Stimulated activated CD4-positive, alpha-beta T cell treated with anti-CD3 and anti-CD28 coated beads, Interleukin-4, amount 100 ng/mL, for 1 hour (primary cell): Measurements from ENCODE around the gene UBE2C.

Experiments used
- DNase-seq: peaks from one replicate; pipeline ENCODE4 v3.0.0-alpha.2; 2020

UBE2C gene

GRCh38 chr20:45833883-45834796, 21.7 kb downstream of the UBE2C start:
- peak; percentile 48 for DNase-seq

- no peak for DNase-seq
These were observed 22.3 kb downstream of the UBE2C start for GRCh38 chr20:45834797-45835161.

DNA sequence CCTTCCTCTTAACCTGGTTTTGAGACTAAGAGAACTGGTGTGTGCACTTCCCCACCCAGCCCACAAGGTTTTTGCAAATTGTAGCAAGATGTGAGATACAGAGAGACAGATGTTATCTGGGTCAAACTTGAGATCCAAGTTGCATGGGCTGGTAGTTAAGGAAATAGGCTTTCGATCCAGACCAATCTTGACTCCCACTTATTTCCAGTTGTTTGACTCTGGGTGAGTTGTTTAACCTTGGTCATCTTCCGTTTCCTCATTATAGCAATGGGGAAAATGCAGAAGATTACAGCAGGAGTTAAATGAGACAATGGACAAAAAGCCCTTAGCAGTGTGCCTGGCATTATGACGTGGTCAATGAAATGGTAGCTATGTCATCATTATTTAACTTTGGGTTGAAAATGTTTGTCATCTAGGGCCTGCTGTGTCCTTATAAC, 22.9 kb downstream of the UBE2C start:
- DNase-seq, result no peak

GRCh38 chr20:45835825-45836224, 23.4 kb downstream of the UBE2C start:
- no peak for DNase-seq

DNA sequence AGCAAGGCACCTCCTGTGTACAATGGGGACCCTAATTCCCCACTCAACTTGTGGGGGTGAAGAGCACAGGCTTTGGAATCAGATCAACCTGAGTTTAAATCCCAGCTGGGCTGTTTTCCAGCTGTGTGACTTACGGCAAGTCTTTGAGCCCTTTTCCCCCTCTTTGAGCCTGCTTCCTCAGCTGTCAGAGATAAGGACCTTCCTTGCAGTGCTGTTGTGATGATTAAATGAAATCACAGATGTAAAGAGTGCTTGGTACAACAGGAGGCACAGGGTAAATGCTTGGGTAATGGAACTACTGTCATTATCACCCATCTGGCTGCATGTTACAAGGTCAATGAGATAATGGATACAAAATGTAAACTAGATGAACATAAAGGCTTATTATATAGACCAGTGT, 24.4 kb downstream of the UBE2C start:
- no peak for DNase-seq

DNA sequence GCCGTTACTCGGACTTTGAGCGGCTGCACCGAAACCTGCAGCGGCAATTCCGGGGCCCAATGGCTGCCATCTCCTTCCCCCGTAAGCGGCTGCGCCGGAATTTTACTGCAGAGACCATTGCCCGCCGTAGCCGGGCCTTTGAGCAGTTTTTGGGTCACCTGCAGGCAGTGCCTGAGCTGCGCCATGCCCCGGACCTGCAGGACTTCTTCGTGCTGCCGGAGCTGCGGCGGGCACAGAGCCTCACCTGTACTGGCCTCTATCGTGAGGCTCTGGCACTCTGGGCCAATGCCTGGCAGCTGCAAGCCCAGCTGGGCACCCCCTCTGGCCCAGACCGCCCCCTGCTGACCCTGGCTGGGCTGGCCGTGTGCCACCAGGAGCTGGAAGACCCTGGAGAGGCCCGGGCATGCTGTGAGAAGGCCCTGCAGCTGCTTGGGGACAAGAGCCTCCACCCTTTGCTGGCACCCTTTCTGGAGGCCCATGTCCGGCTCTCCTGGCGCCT, 28.3 kb downstream of the UBE2C start:
- no peak for DNase-seq

DNA sequence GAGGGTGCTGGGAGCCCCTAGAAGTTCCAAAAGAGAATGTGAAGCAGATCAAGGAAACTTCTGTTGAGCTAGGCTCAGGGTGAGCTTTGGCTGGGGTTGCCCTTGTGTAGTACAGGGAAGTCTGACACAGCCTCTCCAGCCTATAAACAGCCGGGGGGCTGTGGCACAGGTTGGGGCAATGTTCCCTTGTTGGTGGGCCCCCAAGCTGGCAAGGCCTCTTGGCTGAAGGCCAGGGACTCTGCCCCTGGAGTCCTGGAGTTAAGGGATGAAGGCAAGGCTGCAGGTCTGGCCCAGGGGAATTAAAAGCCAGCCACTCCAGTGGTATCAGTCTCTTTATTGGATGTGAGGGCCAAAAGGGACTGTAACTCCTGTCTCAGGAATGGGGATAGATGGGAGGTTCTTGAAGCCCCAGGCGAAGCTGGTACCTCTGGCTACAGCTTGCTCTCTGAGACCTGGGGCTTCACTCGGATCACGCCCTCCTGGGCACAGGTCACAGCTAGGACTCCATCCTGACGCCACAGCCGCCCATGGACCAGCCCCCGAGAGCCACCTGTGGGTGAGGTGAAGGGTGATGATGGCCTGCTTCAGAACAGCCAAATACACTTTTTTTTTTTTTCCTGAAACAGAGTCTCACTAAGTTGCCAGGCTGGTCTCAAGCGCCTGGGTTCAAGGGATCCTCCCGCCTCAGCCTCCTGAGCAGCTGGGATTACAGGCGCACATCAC, 29.1 kb downstream of the UBE2C start:
- no peak for DNase-seq

DNA sequence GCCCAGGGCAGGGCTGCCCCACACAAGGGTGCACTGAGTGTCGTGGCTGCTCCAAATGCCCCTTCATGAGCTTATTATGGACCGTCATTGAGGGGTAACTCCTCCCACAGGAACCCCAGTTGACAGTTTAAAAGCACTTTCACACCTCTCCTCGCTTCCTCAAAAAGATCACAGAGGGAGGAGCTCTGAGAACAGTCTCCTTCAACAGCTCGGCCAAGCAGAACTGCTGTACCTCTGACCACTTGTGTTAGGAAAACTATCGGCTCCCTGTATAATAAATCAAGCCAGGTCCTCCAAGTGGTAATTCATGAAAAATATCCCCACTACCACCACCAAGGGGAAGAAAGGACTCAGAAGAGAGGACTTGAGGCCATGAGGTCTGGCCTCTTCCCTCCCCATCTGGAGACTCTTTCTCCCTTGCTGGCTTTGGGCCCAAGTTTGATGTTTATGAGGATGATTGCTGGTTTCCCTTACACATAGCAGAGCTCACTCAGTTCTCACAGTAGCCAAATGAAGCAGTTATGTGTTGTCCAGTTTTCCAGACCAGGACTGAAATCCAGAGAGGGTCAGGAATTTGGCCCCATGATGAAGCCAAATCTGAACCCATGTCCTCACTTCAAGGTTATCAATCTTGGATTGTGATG, 29.8 kb downstream of the UBE2C start:
- DNase-seq, result no peak

DNA sequence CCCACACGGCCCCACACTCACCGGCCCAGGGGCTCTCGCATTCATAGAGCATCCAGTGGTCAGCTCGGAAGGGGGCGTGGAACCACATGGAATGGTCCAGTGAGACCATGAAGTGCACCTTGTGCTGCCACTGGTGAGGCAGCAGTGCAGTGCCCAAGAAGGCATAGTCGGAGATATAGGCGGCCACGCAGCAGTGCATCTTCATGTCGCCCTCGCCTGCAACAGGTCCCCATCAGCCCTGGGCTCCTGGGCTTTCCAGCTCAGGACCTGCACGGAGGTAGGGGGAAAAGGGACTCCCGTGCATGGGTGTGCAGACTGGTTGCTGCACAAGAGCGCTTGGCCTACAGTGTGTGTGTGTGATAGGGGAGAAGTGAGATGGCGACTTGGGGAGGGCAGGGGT, 31.1 kb downstream of the UBE2C start:
- no peak for DNase-seq

DNA sequence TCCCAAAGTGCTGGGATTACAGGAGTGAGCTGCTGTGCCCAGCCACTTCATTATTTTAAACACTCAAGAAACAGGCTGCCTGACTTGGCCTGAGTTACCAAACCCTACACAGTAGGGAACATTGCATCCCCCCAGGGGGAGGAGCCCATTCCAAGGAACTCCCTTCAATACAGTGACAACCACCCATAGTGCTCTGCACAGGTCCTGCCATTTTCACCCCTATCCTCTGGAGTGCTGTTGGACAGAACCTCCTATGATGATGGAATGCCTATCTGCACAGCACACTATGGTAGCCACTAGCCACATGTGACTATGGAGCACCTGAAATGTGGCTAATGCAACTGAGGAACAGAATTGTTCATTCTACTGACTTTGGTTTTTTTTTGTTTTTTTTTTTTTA, 33.0 kb downstream of the UBE2C start:
- DNase-seq, result no peak

DNA sequence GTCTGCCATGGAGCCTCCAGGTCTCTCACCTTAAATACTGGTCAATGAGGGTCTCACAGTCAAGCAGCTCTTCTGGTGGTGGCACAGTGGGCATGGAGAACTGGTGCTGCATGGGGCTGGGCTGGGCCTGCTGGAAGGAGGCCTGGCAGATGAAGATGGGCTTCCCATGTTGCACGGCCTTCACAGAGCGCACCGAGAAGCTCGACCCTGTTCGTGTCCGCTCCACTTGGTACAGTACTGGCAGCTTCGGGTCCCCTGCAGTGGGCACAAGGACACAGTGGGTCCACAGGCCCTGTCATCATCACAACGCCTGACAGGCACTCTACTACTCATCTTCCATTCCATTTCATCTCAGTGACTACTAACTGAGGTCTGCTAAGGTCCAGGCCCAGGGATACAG, 36.0 kb downstream of the UBE2C start:
- no peak for DNase-seq

GRCh38 chr20:45848969-45849582, 36.6 kb downstream of the UBE2C start:
- DNase-seq, result no peak

- no peak for DNase-seq
These were observed 37.8 kb downstream of the UBE2C start for GRCh38 chr20:45850238-45850637.

DNA sequence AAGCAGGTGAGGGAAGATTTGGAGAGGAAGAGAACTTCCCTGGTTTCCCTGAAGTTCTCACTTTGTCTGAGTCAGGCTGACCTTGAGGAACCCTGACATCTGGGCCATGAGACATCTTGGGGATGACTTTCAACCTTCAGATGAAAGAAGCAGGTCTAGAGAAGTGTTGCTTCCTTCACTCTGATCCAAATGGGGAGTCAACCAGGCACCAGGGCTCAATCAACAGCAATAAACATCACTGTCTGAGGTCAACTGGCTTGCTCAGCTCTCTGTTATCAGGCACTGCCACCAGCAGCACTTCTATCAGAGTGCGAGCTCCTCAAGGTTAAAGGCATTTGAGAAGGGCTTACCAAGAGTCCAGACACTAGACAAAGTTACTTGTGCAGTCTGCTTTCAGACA, 38.5 kb downstream of the UBE2C start:
- no peak for DNase-seq

- DNase-seq, result no peak
These were observed 39.1 kb downstream of the UBE2C start for GRCh38 chr20:45851501-45851900.

DNA sequence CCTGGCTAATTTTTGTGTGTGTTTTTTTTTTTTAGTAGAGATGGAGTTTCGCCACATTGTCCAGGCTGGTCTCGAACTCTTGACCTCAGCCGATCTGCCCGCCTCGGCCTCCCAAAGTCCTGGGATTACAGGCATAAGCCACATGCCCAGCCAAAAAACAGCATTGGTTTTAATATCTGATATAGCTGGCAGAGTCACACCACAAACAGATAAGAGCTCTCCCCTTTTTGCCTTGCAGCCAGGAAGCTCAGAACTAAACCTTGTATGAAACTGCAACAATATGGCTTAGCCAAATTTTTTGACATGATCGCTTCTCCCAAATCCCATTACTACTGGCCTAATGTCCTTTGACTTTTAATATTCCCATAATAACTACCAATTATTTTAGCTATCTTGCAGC, 39.9 kb downstream of the UBE2C start:
- DNase-seq, result no peak

GRCh38 chr20:45853484-45853883, 41.0 kb downstream of the UBE2C start:
- no peak for DNase-seq

GRCh38 chr20:45857114-45857881, 44.9 kb downstream of the UBE2C start, which contains the start of the genes ACOT8 and ZSWIM3:
TSS of gene ACOT8 (minus strand) at chr20:45857392. CDS start at chr20:45857315, 77 bp downstream.
TSS of gene ZSWIM3 (plus strand) at chr20:45857614. CDS start at chr20:45857826, 212 bp downstream.
- DNase-seq, result peak; percentile 78

GRCh38 chr20:45857882-45858216, 45.4 kb downstream of the UBE2C start:
- DNase-seq, result peak; percentile 21

DNA sequence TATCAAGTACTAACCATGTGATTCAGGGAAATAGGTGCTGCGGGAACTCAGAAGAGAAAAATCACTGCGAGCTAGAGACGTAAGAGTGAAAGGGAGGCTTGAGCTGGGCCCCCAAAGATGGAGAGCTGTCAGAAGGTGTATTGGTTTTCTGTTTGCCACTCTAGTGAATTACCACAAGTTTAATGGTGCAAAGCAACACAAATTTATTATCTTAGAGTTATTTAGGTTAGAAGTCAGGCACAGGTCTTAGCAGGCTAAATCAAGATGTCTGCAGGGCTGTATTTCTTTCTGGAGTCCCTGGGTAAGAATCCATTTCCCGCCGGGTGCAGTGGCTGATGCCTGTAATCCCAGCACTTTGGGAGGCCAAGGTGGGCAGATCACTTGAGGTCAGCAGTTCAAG, 47.5 kb downstream of the UBE2C start:
- no peak for DNase-seq

- no peak for DNase-seq
These were observed 48.2 kb downstream of the UBE2C start for GRCh38 chr20:45860560-45861220.
